K562 (cell line): ENCODE results near the gene GRIN1. TPM values are rescaled to one million over a fixed set of nuclear protein-coding genes. Genes with fewer than 3 reads are reported as not detected.

ENCODE experiments used
- BRCA1 ChIP-seq, 2 experiments: fragments of 450-650 bp in 1 of 2; sonication (generic) in 1 of 2; formaldehyde crosslinking in 1 of 2; IDR thresholded peaks; 2 replicates each; pipeline versions ENCODE4 v1.5.0 to v1.6.1; 2017 to 2020; ENCODE audit warnings: mild to moderate bottlenecking in 1 of 2, missing genetic modification reagents in 1 of 2
- BRD4 ChIP-seq: fragments of 200-600 bp; sonication (generic); IDR thresholded peaks from 2 replicates; pipeline ENCODE4 v1.6.1; 2017; ENCODE audit warnings: inconsistent platforms
- CBX2 ChIP-seq: fragments of 200-600 bp; sonication (generic); IDR thresholded peaks from one replicate; pipeline ENCODE4 v1.6.1; 2012; ENCODE audit warnings: mild to moderate bottlenecking, low read length, inconsistent platforms; ENCODE audit not compliant: insufficient read depth, poor library complexity, severe bottlenecking
- CEBPG ChIP-seq, 3 experiments: fragments of 200-800 bp in 1 of 3; sonication (Bioruptor generic) in 1 of 3; sonication (generic) in 1 of 3; formaldehyde crosslinking in 1 of 3; IDR thresholded peaks in 2 of 3; conservative IDR thresholded peaks in 1 of 3; 2 replicates each; pipeline versions ENCODE4 v1.6.1 to v1.8.0; 2016 to 2022; ENCODE audit warnings: missing compliant biosample characterization in 2 of 3, missing genetic modification characterization in 2 of 3, mild to moderate bottlenecking in 1 of 3, missing genetic modification reagents in 1 of 3
- EHMT2 ChIP-seq: fragments of 450-650 bp; IDR thresholded peaks from 2 replicates; pipeline ENCODE4 v1.6.1; 2018; ENCODE audit warnings: antibody characterized with exemption
- HNRNPL ChIP-seq: fragments of 200-400 bp; formaldehyde crosslinking; IDR thresholded peaks from 2 replicates; pipeline ENCODE4 v1.6.1; 2017; ENCODE audit warnings: low read depth, mild to moderate bottlenecking, low read length
- POLR2AphosphoS5 ChIP-seq: IDR thresholded peaks from 2 replicates; pipeline ENCODE4 v1.6.1; 2011; ENCODE audit warnings: mild to moderate bottlenecking, low read depth, low read length, moderate library complexity; ENCODE audit not compliant: control insufficient read depth, insufficient read depth
- PTRF ChIP-seq: fragments of 450-650 bp; IDR thresholded peaks from 2 replicates; pipeline ENCODE4 v1.6.1; 2016; ENCODE audit warnings: mild to moderate bottlenecking, missing genetic modification characterization, missing compliant biosample characterization
- RB1 ChIP-seq: fragments of 450-650 bp; IDR thresholded peaks from 2 replicates; pipeline ENCODE4 v1.6.1; 2017; ENCODE audit warnings: low read depth, mild to moderate bottlenecking
- RBBP5 ChIP-seq: fragments of 200-600 bp; sonication (generic); IDR thresholded peaks from 2 replicates; pipeline ENCODE4 v1.6.1; 2012; ENCODE audit warnings: borderline replicate concordance, mild to moderate bottlenecking, low read length, control low read depth, inconsistent platforms; ENCODE audit not compliant: insufficient read depth, poor library complexity, severe bottlenecking
- SMAD4 ChIP-seq: fragments of 250-450 bp; sonication (Bioruptor Pico); conservative IDR thresholded peaks from 2 replicates; pipeline ENCODE4 v1.8.0; 2021; ENCODE audit warnings: inconsistent platforms, mild to moderate bottlenecking, moderate library complexity
- SP1 ChIP-seq: sonication (generic); formaldehyde crosslinking; IDR thresholded peaks from 2 replicates; pipeline ENCODE4 v1.8.1; 2022; ENCODE audit warnings: mild to moderate bottlenecking, missing genetic modification reagents
- ZBTB17 ChIP-seq: fragments of 450-650 bp; formaldehyde crosslinking; IDR thresholded peaks from 2 replicates; pipeline ENCODE4 v1.4.0; 2020; ENCODE audit warnings: mild to moderate bottlenecking
- ZC3H4 ChIP-seq: sonication (generic); formaldehyde crosslinking; IDR thresholded peaks from 2 replicates; pipeline ENCODE4 v1.9.0; 2021; ENCODE audit warnings: missing genetic modification reagents, borderline replicate concordance
- ZNF316 ChIP-seq: fragments of 450-650 bp; IDR thresholded peaks from 2 replicates; pipeline ENCODE4 v1.6.1; 2016
- ZNF589 ChIP-seq: fragments of 200-800 bp; sonication (Bioruptor generic); IDR thresholded peaks from 2 replicates; pipeline ENCODE4 v1.6.1; 2016; ENCODE audit warnings: low read depth, missing genetic modification characterization, missing compliant biosample characterization
- ZNF778 ChIP-seq: fragments of 450-650 bp; formaldehyde crosslinking; IDR thresholded peaks from 2 replicates; pipeline ENCODE4 v1.4.0; 2020; ENCODE audit warnings: mild to moderate bottlenecking, moderate library complexity
- polyA plus RNA-seq, 8 experiments: library from polyadenylated mRNA; depleted of rRNA in 4 of 8; stranded (reverse) in 5 of 8; unstranded in 3 of 8; fragments of >200 nt; fragmentation: Nextera tagmentation in 2 of 8; fragmentation: Illumina TruSeq in 1 of 8; extraction: Ambion mirVana in 2 of 8; extraction: Trizol in 1 of 8; gene quantifications; 2 replicates each; pipeline versions ENCODE4 v1.2.1 to v1.2.3, GENCODE V29; 2011 to 2014; ENCODE audit warnings: inconsistent platforms in 1 of 8, missing spikeins in 1 of 8
- total RNA-seq, 7 experiments: library from RNA; depleted of rRNA in 6 of 7; stranded (reverse); fragments of >200 nt in 6 of 7; fragmentation: Illumina TruSeq in 2 of 7; extraction: Trizol in 2 of 7; gene quantifications; 2 replicates each; pipeline versions ENCODE4 v1.2.1 to v1.2.3, GENCODE V29; 2011 to 2021; ENCODE audit warnings: low replicate concordance in 1 of 7
- TF ChIP-seq, protein P1 (sequence below): fragments of 250-450 bp; sonication (Bioruptor Pico); IDR thresholded peaks from 2 replicates; pipeline ENCODE4 v1.4.0; 2020; ENCODE audit warnings: mild to moderate bottlenecking, moderate library complexity
- TF ChIP-seq, protein P2 (sequence below), 2 experiments: fragments of 450-650 bp in 1 of 2; sonication (generic) in 1 of 2; formaldehyde crosslinking; conservative IDR thresholded peaks; 2 replicates each; pipeline versions ENCODE4 v1.4.0 to v1.8.1; 2020 to 2022; ENCODE audit warnings: mild to moderate bottlenecking in 1 of 2, missing genetic modification reagents in 1 of 2
- TF ChIP-seq, protein P3 (sequence below): fragments of 450-650 bp; formaldehyde crosslinking; IDR thresholded peaks from 2 replicates; pipeline ENCODE4 v1.4.0; 2020; ENCODE audit warnings: mild to moderate bottlenecking, mixed read lengths
- TF ChIP-seq, protein P4 (sequence below): sonication (generic); formaldehyde crosslinking; IDR thresholded peaks from 2 replicates; pipeline ENCODE4 v1.8.0; 2022; ENCODE audit warnings: missing genetic modification reagents, mild to moderate bottlenecking, moderate library complexity, borderline replicate concordance

GRIN1 gene
- total and polyA plus RNA-seq, 9 of the 15 experiments (the other 6 are each of a cell fraction or from before 2014, with no cell fraction given): 0.03 to 0.35 (median 0.16) TPM; not detected in 6

DNA sequence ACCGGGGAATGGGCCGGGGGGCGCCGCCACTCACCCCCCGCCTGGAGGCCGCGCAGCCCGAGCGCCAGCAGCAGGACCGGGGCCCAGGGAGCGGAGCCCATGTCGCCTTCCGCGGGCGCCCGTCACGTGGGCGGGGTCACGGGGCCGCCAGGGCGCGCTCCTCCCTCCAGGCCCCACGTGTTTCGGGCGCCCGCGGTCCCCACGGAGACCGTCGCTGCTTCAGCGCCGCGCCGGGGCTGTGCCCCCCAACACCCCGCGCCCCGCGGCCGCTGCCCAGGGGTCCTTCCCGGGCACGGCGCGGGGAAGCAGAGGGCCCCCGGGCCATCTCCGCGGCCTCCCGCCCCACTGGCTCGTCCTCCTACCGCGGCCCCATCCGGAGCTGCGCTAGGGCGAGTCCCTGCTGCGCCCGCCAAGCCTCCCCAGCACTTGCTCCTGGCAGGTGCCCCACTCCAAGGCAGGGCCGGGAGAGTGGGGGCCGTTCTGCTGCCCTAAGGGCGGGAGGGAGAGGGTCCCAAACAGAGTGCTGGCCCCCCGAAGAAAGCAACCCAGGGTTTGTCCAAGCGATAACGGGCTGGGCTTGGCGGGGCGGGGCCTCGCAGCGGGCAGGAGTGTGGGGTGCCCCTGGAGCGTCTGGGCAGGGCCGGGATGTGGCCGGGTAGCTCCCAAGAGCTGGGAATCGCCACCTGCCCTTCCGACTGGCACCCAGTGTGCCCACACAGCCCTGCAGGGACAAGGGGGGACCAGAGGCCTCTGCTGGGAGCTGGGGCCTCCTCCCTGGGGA is 24.2 kb upstream of the GRIN1 start, which contains the start of gene DPP7 (continued):
- TF ChIP-seq RB1 (peak; percentile 89), ZNF778 (no peak), ZC3H4 (no peak), SP1 (CRISPR knock-in tag) (0 out of 2 replicates have a peak, but pooled peaks have one; percentile 45), POLR2AphosphoS5 (no peak), ZNF316 (no peak), CEBPG (CRISPR knock-in tag; IDR thresholded peaks at IDR 0.05) (no peak), CEBPG (tag; conservative IDR thresholded peaks at IDR 0.05 in 1 of 2, IDR thresholded peaks at IDR 0.05 in 1 of 2) (no peak), EHMT2 (no peak), CBX2 (no peak), PTRF (tag) (no peak), ZBTB17 (CRISPR knock-in tag) (0 out of 2 replicates have a peak, but pooled peaks have one; percentile 63), HNRNPL (peak; percentile 78), BRD4 (0 out of 2 replicates have a peak, but pooled peaks have one; percentile 30), SMAD4 (peak; percentile 81; the same call in 1 of the 2 replicates), RBBP5 (peak; percentile 55), ZNF589 (CRISPR knock-in tag) (peak; percentile 57; the same call in 1 of the 2 replicates), BRCA1 (IDR thresholded peaks at IDR 0.05) (no peak), BRCA1 (CRISPR knock-in tag; IDR thresholded peaks at IDR 0.05) (no peak)
- TF ChIP-seq, protein P1, sequence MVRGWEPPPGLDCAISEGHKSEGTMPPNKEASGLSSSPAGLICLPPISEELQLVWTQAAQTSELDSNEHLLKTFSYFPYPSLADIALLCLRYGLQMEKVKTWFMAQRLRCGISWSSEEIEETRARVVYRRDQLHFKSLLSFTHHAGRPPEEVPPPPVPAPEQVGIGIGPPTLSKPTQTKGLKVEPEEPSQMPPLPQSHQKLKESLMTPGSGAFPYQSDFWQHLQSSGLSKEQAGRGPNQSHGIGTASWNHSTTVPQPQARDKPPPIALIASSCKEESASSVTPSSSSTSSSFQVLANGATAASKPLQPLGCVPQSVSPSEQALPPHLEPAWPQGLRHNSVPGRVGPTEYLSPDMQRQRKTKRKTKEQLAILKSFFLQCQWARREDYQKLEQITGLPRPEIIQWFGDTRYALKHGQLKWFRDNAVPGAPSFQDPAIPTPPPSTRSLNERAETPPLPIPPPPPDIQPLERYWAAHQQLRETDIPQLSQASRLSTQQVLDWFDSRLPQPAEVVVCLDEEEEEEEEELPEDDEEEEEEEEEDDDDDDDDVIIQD: no peak
- TF ChIP-seq, protein P2, sequence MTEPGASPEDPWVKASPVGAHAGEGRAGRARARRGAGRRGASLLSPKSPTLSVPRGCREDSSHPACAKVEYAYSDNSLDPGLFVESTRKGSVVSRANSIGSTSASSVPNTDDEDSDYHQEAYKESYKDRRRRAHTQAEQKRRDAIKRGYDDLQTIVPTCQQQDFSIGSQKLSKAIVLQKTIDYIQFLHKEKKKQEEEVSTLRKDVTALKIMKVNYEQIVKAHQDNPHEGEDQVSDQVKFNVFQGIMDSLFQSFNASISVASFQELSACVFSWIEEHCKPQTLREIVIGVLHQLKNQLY (CRISPR knock-in tag; conservative IDR thresholded peaks at IDR 0.05): no peak; a peak in 1 of 4 replicates
- TF ChIP-seq, protein P3, sequence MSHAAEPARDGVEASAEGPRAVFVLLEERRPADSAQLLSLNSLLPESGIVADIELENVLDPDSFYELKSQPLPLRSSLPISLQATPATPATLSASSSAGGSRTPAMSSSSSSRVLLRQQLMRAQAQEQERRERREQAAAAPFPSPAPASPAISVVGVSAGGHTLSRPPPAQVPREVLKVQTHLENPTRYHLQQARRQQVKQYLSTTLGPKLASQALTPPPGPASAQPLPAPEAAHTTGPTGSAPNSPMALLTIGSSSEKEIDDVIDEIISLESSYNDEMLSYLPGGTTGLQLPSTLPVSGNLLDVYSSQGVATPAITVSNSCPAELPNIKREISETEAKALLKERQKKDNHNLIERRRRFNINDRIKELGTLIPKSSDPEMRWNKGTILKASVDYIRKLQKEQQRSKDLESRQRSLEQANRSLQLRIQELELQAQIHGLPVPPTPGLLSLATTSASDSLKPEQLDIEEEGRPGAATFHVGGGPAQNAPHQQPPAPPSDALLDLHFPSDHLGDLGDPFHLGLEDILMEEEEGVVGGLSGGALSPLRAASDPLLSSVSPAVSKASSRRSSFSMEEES (CRISPR knock-in tag): peak; percentile 79
- TF ChIP-seq, protein P4, sequence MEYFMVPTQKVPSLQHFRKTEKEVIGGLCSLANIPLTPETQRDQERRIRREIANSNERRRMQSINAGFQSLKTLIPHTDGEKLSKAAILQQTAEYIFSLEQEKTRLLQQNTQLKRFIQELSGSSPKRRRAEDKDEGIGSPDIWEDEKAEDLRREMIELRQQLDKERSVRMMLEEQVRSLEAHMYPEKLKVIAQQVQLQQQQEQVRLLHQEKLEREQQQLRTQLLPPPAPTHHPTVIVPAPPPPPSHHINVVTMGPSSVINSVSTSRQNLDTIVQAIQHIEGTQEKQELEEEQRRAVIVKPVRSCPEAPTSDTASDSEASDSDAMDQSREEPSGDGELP (CRISPR knock-in tag): peak; percentile 49; the same call in 1 of the 2 replicates
